Stimulated activated naive CD8-positive, alpha-beta T cell treated with anti-CD3 and anti-CD28 coated beads, Interleukin-15, amount 100 ng/mL, for 72 hours (primary cell): ENCODE results near the gene GCA.

Source experiments
- ATAC-seq: fragments of 150-1000 bp; cut with Tn5 transposase; 2 replicates; pipeline ENCODE4 v1.10.0; 2021; ENCODE audit warnings: mild to moderate bottlenecking, moderate library complexity
- DNase-seq, 2 donors: peaks; one replicate each; pipeline ENCODE4 v3.0.0; 2021 to 2022
- H3K27ac Mint-ChIP-seq, 2 donors: one replicate each; pipeline ENCODE4 v1.8.0; 2022; ENCODE audit warnings: mild to moderate bottlenecking in 2 of 2, mixed read lengths in 2 of 2, moderate library complexity in 2 of 2
- H3K27me3 Mint-ChIP-seq: one replicate; pipeline ENCODE4 v1.8.0; 2022; ENCODE audit warnings: mixed read lengths
- H3K4me1 Mint-ChIP-seq: one replicate; pipeline ENCODE4 v1.8.0; 2022; ENCODE audit warnings: mild to moderate bottlenecking, mixed read lengths
- H3K4me3 Mint-ChIP-seq, 2 donors: one replicate each; pipeline ENCODE4 v1.8.0; 2022; ENCODE audit warnings: mild to moderate bottlenecking in 2 of 2, mixed read lengths in 2 of 2, moderate library complexity in 1 of 2
- H3K9me3 Mint-ChIP-seq, 2 donors: one replicate each; pipeline ENCODE4 v1.8.0; 2022; ENCODE audit warnings: mixed read lengths in 2 of 2

The GCA gene, protein sequence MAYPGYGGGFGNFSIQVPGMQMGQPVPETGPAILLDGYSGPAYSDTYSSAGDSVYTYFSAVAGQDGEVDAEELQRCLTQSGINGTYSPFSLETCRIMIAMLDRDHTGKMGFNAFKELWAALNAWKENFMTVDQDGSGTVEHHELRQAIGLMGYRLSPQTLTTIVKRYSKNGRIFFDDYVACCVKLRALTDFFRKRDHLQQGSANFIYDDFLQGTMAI

DNA sequence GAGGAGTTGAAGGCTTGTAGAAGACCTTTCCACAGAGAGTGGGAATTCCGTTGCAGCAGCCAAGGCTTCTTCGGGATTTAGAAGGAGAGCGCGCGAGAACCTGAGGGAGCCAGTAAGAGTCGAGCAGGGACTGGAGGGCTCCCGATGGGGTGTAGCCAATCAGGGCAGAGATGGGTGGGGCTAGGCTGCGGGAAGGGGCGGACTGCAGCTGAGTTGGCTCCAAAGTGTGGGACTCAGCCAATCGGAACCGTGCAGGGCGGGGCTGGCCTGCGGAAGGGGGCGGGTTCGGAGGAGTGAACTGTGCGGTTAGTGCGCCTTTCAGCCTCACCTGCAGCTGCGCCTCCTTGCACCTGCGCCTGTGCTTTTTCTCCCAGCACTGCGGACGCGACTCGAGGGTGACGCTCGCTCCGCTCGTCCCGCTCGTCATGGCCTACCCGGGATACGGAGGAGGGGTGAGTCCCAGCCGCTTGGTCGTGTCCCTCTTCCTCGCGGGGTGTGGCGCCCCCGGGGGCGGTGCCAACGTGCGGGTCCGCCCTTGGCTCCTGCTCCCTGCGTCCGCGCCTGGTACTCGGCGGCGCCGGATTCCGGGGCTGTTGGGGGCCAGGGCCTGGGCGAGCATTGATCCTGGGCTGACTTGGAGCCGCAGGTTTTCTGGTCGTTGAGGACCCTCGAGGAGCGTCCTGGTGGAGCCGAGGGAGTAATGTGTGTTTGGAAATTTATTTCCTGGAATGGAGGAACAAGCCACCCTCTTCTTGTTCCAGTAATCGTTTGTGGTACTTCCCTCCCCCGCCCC lies at the start of gene GCA:
GCA (plus strand) TSS at position 309 of the 793 bp plus-strand sequence; CDS start at position 426, 117 bp downstream.
- DNase-seq (peak; percentile 96 to 97), ATAC-seq (peak; percentile 99)
- Mint-ChIP-seq H3K4me3 (peak within 1 kb of the TSS; percentile 89), H3K27me3 (no peaks in the 10 kb centered on the region), H3K9me3 (no peaks in the 10 kb centered on the region), H3K27ac (peak within 1 kb of the TSS in 1 of 2 donors; percentile 30), H3K4me1 (peaks cover 11% of the 10 kb centered on the region)

DNA sequence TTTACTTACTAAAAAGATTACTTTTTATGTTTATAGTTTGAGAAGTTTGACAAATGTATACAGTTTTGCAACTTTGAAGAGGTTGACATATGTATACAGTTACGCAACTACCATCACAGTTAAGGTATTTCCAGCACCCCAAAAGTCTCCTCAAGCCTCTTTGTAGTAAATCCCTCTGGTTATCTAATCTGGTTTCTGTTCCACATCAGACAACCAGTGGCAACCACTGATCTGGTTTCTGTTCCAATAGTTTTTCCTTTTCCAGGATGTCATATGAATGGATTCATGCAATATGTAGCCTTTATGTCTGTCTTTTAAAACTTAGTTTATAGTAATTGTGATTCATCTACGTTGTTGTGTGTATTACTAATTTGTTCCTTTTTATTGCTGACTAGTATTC lies 48.9 kb upstream of the GCA start:
- H3K9me3 Mint-ChIP-seq, result no peaks in the 10 kb centered on the region
- no peak for ATAC-seq
- H3K27me3 Mint-ChIP-seq, result no peaks in the 10 kb centered on the region
- H3K27ac Mint-ChIP-seq, result no peak overlapping the region
- no peak for DNase-seq
- no peaks in the 10 kb centered on the region for H3K4me1 Mint-ChIP-seq
- no peak overlapping the region for H3K4me3 Mint-ChIP-seq

DNA sequence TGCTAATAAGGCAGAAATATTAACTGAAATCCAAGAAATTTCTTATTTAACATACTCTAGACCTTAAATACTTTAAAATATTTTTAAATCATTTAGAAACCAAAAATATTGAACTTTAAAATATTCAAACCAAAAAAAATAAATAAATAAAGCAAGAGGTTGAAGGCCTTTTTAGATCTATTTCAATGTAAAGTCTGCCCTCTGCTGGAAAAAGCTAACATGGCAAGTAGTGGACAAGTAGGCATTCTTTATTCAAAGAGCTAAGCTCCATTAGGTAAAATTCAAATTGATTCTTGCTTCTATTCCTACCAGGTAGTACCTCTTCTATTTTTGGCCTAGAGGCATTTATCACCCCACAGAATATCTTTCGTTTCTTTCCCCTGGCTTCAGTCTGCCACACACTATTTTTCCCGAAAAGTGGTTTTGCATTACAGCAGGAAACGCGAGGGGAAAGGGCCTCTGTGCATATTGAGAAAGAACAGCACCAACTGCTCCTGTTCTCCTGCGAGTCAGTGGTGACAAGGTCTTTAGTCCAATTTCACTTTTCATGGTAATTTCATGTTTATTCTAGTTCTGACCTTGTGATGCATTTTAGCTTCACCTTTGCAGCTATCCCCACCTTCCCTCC lies 45.9 kb upstream of the GCA start:
- Mint-ChIP-seq H3K4me3 (no peak overlapping the region), H3K27ac (no peak overlapping the region), H3K27me3 (no peaks in the 10 kb centered on the region), H3K9me3 (no peaks in the 10 kb centered on the region), H3K4me1 (no peaks in the 10 kb centered on the region)
- peak; percentile 31 to 49 for DNase-seq
- no peak for ATAC-seq

DNA sequence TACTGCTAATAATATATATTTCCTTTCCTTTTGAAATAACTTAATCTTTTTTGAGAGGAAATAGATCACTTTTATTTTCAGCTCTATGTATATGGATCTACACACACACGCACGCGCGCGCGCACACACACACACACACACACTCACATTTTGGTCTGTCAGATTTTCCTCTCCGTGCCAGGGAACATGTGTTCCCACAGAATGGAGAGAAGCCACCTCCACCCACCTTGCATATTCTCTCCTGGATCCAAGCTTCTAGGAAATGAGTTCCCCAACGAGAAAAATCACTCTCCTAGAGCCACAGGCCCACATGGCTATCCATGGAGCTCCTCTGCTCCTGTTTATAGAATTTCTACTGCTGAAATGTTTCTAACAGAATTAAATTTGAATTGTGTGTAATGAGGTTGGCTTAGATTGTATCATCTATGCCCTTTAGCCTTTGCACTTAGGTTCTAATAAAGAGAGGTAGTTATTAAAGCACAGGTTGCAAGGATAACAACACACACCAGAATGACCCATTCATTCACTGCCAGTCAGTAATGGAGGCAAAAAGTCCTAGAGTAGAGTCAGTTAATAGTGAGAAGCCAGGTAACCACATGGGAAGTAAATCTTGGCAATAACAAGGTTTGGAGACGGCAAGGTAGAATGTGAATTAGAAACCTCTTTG lies 45.1 kb upstream of the GCA start:
- no peaks in the 10 kb centered on the region for H3K9me3 Mint-ChIP-seq
- no peaks in the 10 kb centered on the region for H3K27me3 Mint-ChIP-seq
- H3K27ac Mint-ChIP-seq, result no peak overlapping the region
- H3K4me1 Mint-ChIP-seq, result no peaks in the 10 kb centered on the region
- H3K4me3 Mint-ChIP-seq, result no peak overlapping the region
- ATAC-seq (no peak), DNase-seq (no peak)

DNA sequence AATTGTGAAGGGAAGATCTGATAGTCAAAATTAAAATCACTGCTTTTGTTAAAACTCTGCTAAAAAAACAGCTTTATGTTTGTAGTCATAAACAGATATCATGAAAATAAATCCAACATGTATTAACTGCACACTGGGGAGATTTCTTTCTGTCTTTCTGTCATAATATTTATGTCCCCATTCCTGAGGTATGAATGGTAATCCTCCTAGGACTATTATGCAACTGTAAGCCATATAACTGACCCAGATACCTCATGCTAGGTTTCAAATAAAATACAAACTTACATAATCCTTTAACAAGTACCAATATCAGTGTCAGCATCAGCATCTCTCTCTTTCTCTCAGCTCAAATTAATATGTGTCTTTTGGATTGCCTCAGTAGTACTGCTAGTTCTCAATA lies 43.7 kb upstream of the GCA start:
- ATAC-seq (no peak), DNase-seq (no peak)
- H3K4me3 Mint-ChIP-seq, result no peak overlapping the region
- H3K9me3 Mint-ChIP-seq, result no peaks in the 10 kb centered on the region
- no peak overlapping the region for H3K27ac Mint-ChIP-seq
- H3K4me1 Mint-ChIP-seq, result no peaks in the 10 kb centered on the region
- no peaks in the 10 kb centered on the region for H3K27me3 Mint-ChIP-seq

DNA sequence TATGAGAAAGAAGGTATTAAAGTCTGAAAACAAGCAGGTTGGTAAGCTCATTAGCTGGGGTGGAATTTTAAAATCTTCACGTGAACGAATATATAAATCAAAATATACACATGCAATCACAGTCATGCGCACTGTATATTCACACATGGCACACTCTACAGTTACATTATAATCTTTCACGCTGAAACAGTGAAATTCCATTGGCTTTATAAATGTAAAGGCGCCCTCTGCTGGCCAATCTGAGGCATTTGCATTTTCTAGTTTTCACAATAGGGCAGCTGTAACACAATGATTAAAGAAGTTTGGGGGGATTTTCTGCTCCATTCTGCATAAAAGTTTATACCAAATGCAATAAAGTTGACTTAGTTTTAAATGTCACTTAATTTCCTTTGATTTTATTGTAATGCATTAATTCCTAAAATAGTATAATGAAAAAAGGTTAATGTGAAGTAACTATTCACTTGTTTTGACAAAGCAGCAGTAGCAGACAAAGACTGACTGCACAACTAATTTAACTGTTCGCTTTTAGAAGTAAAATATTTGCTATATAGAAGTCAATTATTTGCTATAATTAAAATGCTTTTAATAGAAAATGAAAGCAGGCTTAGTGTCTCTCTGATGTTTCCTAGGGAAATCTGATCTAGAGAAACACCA lies 42.7 kb upstream of the GCA start:
- no peak overlapping the region for H3K27ac Mint-ChIP-seq
- peak; percentile 59 for ATAC-seq
- no peak overlapping the region for H3K4me3 Mint-ChIP-seq
- peak; percentile 24 to 33 for DNase-seq
- no peaks in the 10 kb centered on the region for H3K4me1 Mint-ChIP-seq
- H3K9me3 Mint-ChIP-seq, result no peaks in the 10 kb centered on the region
- H3K27me3 Mint-ChIP-seq, result no peaks in the 10 kb centered on the region

DNA sequence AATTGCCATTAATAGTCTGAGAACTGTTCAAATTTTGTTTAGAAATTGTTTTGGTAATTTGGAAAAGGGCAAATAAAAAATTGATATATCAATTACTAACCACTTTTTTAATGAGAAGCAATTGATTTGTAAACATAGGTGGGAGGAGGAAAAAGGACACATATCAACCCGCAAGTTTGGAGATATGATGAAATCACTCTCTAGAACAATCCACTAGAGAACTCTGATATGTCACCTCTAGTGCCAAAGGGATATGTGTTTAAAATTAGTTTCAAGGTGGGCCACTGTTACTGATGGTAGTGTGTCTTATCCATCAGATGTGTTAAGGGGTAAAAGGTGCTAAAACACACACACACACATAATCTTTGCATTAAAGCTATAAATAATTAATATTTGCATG lies 42.1 kb upstream of the GCA start:
- Mint-ChIP-seq H3K9me3 (no peaks in the 10 kb centered on the region), H3K27me3 (no peaks in the 10 kb centered on the region), H3K4me1 (no peaks in the 10 kb centered on the region), H3K27ac (no peak overlapping the region), H3K4me3 (no peak overlapping the region)
- DNase-seq (no peak), ATAC-seq (no peak)

DNA sequence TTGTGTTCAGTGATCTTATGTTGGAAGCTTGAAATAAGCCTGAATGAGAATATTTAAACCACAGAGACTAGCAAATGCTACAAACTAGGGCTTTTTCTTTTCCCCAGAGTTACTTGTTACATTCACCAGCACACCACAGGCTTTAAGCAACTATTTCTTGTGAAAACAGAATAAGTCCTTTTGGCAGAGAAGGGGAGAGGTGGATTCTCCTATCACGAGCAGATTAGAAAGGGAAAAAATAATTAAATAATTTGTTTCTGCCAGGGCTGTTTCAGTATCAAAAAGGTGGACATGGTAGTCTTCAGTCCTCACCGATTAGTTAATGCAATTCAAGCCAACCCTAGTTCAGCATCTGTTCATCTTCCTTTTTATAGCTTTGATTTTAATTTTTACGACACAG lies 38.0 kb upstream of the GCA start:
- no peak overlapping the region for H3K4me3 Mint-ChIP-seq
- no peaks in the 10 kb centered on the region for H3K27me3 Mint-ChIP-seq
- H3K9me3 Mint-ChIP-seq, result no peaks in the 10 kb centered on the region
- DNase-seq, result no peak
- no peak overlapping the region for H3K27ac Mint-ChIP-seq
- ATAC-seq, result no peak
- peaks cover 16% of the 10 kb centered on the region for H3K4me1 Mint-ChIP-seq

DNA sequence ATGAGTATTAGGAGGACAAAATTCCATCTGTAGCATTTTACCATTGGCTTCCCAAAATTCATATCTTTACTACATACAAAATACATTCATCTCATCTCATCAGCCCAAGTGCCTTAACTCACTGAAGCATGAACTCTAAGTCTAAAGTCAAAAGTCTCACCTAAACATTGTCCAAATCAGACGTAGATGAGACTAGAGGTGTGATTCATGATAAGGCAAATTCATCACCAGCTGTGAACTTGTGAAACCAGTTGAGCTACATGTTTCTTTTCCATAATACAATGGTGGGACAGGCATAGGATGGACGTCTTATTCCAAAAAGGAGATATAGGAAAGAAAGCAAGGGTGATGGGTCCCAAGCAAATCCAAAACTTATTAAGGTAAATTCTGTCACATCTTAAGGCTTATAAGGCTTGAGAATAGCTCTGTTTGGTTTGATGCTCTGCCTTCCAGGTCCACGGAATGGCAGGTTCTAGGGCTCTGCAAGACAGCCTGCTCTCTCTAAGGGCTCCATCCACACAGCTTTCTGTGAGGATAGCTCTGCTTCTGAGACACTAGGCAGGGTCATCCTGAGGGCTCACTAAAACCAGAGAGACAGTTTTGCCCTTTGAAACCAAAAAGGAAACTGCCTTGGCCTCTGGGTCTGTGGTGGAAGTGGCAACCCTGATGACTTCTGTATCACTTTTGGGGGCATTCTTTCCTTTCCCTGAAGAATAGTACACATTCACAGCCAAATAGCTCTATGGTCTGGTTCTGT lies 35.0 kb upstream of the GCA start:
- Mint-ChIP-seq H3K27ac (no peak overlapping the region), H3K4me3 (no peak overlapping the region), H3K27me3 (no peaks in the 10 kb centered on the region), H3K4me1 (peaks cover 32% of the 10 kb centered on the region), H3K9me3 (no peaks in the 10 kb centered on the region)
- DNase-seq (no peak), ATAC-seq (peak; percentile 64)

DNA sequence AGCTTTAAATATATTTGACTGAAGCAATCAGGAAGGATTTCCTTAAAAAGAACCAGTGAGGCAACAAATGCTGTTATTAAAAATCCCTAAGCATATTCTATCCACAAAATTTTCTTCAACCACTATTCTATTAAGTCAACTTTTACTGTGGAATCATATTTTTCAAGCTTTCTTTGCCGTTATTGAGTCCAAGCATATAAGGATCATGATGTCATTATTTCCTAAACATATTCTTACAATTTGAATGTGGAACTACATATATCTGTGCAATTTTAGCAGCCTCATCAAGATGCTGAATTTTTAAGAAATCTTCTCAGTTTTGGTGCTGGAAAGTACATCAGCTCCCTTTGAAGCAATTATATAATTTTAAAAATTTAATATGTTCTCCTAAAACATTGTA lies 31.1 kb upstream of the GCA start:
- Mint-ChIP-seq H3K27ac (peak overlapping the region in 1 of 2 donors; percentile 19), H3K9me3 (peaks cover 0 to 5% of the 10 kb centered on the region in 2 donors), H3K27me3 (no peaks in the 10 kb centered on the region), H3K4me3 (no peak overlapping the region), H3K4me1 (peaks cover 62% of the 10 kb centered on the region)
- no peak for DNase-seq
- no peak for ATAC-seq

DNA sequence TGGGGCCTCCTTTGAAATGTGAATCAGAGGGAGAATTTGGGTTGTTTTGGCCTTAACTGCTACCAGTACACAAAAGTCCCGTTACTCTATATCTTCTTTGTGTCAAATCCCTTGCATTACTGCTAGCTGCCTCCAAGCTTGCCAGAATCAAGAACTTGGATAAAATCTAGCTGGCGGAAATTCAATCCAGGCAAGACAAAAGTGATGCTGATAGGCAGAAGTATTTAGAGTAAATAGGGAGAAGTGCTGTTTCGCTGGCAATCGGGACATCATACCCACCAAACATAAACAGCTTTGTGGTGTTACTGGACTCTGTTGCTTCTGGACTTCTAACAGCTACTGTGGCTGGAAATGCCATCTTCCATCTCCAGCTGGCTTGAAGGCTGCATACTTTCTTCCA lies 28.0 kb upstream of the GCA start:
- Mint-ChIP-seq H3K4me1 (peaks cover 64% of the 10 kb centered on the region), H3K27ac (no peak overlapping the region), H3K4me3 (peak overlapping the region; percentile 87 to 98), H3K9me3 (peaks cover 0 to 5% of the 10 kb centered on the region in 2 donors), H3K27me3 (no peaks in the 10 kb centered on the region)
- ATAC-seq (no peak), DNase-seq (no peak)

DNA sequence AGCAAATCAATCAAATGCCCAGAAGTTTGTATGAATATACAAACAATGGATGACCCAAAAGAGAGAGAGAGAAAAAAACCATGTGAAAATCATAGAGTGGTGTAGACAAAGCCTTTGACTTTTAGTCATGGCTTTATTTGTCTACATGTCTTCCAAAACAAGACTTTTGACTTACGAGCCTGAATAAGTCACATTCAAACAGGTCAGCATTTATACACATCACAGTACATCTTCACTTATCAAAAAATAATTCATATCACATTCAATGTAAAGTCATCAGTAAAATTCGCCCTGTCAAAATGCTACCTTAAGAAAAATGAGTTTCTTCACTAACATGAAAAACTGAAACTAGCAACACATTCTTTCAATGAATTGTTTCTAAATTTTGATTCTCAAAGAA lies 27.3 kb upstream of the GCA start:
- no peaks in the 10 kb centered on the region for H3K27me3 Mint-ChIP-seq
- H3K4me1 Mint-ChIP-seq, result peaks cover 71% of the 10 kb centered on the region
- ATAC-seq, result no peak
- DNase-seq, result no peak
- peak overlapping the region; percentile 87 to 98 for H3K4me3 Mint-ChIP-seq
- H3K27ac Mint-ChIP-seq, result peak overlapping the region in 1 of 2 donors; percentile 36
- peaks cover 0 to 5% of the 10 kb centered on the region in 2 donors for H3K9me3 Mint-ChIP-seq

DNA sequence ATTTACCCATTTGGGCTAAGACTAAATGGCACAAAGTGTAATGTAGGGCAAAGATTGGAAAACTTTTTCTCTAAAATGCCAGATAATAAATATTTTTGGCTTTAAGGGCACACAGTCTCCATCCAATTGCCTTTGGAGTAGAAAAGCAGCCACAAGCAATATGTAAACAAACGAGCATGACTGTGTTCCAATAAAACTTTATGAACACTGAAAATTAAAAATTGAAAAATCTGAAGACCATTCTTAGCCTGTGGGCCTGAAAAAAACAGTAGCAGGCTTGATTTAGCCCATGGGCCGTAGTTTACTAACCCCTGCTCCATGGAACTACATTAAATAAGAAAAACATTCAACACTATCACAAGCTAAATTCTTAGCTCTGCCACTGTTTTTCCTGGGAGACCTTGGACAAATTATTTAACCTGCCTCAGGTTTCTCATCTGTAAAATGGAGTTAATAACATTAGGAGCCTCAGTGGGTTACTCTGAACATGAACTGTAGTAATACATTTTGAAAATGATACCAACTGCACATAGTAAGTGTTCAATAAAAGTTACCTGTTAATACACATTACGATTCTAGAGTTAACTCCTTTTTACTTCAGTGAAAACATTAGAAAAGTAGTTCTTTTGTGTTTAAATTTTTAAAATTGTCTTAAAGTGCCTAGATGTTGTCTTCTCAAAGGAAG lies 26.7 kb upstream of the GCA start:
- Mint-ChIP-seq H3K4me3 (peak overlapping the region; percentile 87 to 98), H3K4me1 (peaks cover 68% of the 10 kb centered on the region), H3K9me3 (peaks cover 0 to 5% of the 10 kb centered on the region in 2 donors), H3K27ac (peak overlapping the region; percentile 76 to 95), H3K27me3 (no peaks in the 10 kb centered on the region)
- ATAC-seq, result no peak
- no peak for DNase-seq

DNA sequence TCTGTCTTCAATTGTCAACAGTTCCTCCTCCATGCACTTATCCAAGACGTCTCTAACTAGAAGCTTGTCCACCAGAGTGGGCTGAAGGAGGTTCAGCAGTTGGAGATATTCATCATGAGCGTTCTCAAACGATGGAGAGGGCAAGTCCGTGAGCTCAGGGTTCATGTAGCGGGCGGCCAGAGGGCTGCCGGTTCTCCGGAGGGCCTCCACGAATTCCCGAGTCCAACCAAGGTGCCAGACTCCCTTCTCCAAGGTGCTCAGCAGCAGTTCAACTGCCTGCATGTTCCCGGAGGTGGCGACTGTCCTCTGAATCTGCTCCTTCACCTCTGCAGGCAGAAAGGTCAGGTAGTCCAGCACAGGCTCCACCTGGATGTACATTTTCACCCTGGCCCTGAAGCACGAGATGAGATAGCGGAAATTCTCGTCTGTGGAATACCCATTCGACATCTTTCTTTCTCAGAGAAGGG lies 26.0 kb upstream of the GCA start:
- ATAC-seq, result peak; percentile 13
- Mint-ChIP-seq H3K4me3 (peak overlapping the region; percentile 87 to 98), H3K27ac (peak overlapping the region; percentile 76 to 95), H3K9me3 (peaks cover 0 to 5% of the 10 kb centered on the region in 2 donors), H3K4me1 (peaks cover 61% of the 10 kb centered on the region), H3K27me3 (no peaks in the 10 kb centered on the region)
- DNase-seq, result peak; percentile 29 to 34
